ENCODE measurements around the gene DXO.
"Not testable (repeated sequence)": the region's sequence is repeated elsewhere in the genome, so short reads cannot be mapped to it uniquely, and the experiment has no call there.

DNA sequence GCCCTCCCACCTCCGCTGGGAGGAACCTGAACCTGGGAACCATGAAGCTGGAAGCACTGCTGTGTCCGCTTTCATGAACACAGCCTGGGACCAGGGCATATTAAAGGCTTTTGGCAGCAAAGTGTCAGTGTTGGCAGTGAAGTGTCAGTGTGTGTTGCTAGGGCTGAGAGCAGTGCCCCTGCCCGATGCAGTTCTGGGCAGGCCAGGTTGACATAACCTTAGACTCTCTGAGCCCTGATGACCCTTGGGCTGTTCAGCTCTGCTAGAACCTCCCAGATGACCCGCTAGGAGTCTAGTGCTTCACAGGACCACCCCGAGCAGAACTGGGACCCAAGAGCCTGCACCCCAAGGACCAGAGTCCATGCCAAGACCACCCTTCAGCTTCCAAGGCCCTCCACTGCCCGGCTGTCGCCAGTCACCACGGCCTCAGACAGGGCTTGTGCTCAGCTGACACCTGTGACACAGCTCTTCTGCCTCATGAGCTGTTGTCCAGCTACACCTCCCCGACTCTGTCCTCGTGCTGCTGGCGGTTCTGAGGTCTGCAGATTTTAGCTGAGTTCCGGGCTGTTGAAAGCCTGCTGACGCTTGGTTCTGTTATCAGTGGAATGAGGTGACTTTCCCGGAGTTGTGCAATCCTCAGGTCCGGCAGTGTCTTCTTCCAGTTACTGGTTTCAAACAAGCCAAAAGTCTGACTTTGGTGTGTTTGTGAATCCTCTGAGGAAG lies 30.8 kb upstream of the DXO start:
- not testable (repeated sequence) for TF ChIP-seq CTCF (IDR thresholded peaks at IDR 0.05); EZH2 (IDR thresholded peaks at IDR 0.05; ENCODE audit: borderline replicate concordance, insufficient read depth, low read depth, low read length, poor library complexity, severe bottlenecking)

Data from B cell (primary cell).